KOPT-K1 (cell line): Measurements from ENCODE around the gene URGCP.

Source experiments
- H3K27ac ChIP-seq: fragments of 200-600 bp; sonication (generic); 2 replicates; pipeline ENCODE4 v1.5.1; 2016; ENCODE audit warnings: antibody characterized with exemption, mild to moderate bottlenecking, low read depth, low read length; ENCODE audit not compliant: poor library complexity, severe bottlenecking
- H3K36me3 ChIP-seq: fragments of 200-600 bp; sonication (generic); 2 replicates; pipeline ENCODE4 v1.5.1; 2017; ENCODE audit warnings: antibody characterized with exemption, mild to moderate bottlenecking, low read length, moderate library complexity; ENCODE audit not compliant: insufficient read depth
- H3K9me3 ChIP-seq: fragments of 200-600 bp; sonication (generic); 2 replicates; pipeline ENCODE4 v1.5.1; 2017; ENCODE audit warnings: antibody characterized with exemption, low read length, mild to moderate bottlenecking; ENCODE audit not compliant: insufficient read depth, poor library complexity, severe bottlenecking

The URGCP gene

DNA sequence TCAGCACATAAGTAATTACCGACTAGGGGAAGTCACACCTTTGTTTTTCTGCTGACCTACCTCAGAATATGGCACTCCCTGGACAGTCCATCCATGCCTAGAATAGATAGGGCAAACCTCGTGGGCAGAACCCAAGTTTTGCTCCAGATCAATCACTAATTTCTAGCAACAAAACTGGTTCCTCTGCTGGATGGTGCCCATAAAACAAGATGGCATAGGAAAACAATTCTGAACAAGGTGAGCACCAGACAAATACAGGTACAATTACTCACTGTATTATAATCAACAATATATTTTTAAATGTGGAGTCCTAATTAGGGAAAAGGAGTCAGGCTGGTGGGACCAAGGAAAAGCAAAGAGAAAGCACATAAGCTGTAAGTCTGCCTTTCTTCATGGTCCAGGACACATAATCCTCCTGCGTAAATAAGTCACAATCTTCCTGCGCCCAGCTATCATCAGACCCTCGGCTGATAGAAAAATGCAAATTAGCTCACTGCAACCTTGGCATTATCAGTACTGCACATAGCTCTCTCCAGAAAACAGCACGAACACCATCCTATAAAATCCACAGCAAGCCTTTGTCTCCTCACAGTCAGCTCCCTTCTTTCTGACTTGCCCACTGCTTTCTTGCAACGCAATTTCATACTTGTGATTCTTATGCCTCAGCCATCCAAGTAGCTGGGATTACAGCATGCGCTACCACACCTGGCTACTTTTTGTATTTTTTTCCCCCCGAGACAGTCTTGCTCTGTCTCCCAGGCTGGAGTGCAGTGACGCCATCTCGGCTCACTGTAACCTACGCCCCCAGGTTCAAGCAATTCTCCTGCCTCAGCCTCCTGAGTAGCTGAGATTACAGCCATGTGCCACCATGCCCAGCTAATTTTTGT, 15.1 kb downstream of the URGCP start:
- no peaks in the 10 kb centered on the region for H3K9me3 ChIP-seq
- peaks cover 21% of the 10 kb centered on the region; the same call in 1 of the 2 replicates for H3K36me3 ChIP-seq
- no peak overlapping the region for H3K27ac ChIP-seq

DNA sequence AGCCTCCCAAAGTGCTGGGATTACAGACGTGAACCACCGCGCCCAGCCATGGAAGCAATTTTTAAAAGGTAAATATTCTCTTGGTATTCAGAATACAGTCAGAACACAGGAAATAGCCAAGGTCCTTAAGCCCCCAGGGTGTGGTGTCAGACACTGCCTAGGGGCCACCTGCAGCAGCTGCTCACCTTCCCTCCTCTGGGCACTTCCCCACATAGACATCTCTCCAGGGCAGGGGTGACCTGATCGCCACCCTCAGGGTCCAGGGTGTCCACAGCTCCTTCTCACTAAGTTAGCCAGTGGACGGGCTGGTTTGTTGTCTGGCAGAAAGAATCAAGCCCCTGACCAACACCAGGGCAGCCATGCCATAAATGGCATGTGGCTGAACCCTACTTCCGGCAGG, 15.9 kb downstream of the URGCP start:
- no peaks in the 10 kb centered on the region for H3K9me3 ChIP-seq
- no peak overlapping the region for H3K27ac ChIP-seq
- H3K36me3 ChIP-seq = peaks cover 24% of the 10 kb centered on the region; the same call in 1 of the 2 replicates

DNA sequence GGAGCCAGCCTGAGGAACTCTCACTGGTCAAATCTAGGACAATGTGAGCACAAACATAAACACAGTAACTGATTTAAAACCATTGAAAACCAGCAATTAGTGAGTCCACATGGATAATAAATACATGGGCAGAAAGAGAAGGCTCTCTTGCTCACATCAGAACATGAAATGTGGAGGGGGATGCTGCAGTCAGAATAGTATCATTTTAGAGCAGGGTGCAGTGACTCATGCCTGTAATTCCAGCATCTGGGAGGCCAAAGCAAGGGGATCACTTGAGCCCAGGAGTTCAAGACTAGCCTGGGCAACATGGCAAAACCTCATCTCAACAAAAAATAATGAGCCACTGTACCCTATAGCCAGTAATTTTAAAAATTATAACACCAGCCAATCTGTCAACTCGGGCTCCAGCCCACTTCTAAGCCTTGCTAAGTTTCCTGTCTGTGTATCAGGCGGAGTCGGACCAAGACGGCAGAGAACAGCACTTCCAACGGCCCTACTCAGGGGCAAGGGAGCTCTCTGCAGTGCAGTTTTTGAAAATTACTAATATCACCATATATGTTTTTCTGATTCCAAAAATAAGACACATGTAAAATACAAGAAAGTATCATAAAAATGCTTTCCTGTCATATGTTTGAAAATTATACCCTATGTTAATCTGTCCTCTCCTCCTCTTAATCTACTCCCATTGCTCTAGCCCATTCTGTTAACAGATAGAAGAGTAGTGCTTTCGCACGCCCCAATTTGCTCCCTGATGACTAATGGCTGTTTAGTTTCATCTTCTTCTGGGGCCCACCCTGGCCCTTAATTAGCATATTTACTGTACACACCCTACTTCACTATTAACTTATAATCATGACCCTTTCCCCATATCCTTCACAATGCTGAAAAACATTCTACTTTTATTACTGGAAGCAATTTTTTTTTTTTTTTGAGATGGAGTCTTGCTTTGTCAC, 17.1 kb downstream of the URGCP start:
- Histone ChIP-seq H3K36me3 (peaks cover 24% of the 10 kb centered on the region; the same call in 1 of the 2 replicates), H3K9me3 (no peaks in the 10 kb centered on the region), H3K27ac (no peak overlapping the region)

DNA sequence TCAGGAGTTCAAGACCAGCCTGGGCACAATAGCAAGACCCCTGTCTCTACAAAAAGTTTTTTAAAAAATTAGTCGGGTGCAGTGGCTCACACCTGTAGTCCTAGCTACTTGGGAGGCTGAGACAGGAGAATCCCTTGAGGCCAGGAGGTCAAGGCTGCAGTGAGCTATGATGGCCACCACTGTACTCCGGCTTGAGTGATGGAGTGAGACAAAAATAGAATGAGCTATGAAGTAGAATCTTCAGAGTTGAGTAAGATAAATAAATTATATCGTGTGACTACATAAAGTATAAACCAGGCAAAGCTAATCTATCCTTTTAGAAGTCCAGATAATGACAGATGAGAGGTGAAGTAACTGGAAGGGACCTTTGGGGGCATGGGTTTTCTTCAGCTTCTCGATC, 21.8 kb downstream of the URGCP start:
- Histone ChIP-seq H3K27ac (no peak overlapping the region), H3K36me3 (peaks cover 67% of the 10 kb centered on the region), H3K9me3 (no peaks in the 10 kb centered on the region)

DNA sequence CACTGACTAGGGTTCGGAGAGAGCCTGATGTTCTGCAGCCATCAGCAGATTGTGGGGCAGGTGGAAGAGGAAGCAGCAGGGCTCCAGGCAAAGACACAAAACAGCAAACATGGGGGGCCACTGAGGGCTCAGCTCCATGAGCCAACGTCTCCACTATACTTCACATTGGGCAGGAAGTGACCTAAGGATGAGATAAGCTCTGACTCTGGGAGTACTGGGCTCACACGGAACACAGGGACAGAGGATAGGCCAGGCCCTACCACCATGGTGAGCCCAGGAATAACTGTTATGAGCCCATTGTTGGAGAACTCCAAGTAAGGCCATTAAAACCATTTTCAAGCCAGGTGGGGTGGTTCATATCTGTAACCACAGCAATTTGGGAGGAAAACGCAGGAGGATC, 22.2 kb downstream of the URGCP start:
- H3K27ac ChIP-seq = no peak overlapping the region
- H3K9me3 ChIP-seq = no peaks in the 10 kb centered on the region
- H3K36me3 ChIP-seq = peaks cover 71% of the 10 kb centered on the region

DNA sequence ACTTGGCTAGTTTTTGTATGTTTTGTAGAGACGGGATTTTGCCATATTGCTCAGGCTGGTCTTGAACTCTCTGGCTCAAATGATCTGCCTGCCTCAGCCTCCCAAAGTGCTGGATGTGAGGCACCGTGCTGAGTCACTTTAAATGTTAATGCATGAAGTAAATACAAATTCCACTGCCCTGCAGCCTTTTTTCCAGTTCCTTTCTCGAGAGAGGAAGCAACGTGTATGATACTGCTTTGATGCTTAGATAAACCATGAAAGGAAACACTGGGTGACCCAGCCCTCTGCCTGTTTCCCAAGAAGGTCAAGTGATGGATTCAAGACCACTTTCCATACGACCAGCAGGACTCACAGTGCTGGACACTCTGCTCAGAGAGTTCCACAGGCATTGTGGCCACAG, 25.8 kb downstream of the URGCP start:
- no peaks in the 10 kb centered on the region for H3K9me3 ChIP-seq
- peaks cover 93% of the 10 kb centered on the region for H3K36me3 ChIP-seq

DNA sequence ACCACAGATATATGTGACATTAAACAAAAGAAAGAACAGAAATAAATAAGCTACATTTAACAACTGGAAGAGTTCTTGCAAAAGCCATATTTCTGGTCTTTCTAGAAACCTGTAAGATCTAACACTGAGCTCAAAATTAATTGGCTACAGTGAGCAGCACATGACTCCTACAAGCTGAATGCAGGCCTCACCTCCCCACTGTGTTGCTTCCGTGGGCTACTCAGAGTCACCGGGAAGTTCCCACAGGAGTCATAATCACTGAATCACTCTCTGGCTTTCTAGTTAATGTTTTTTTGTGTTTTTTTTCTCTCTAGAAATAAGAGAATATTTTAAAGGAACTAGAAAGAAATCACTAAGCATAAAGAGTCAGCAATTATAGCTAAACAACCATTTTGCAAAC, 26.9 kb downstream of the URGCP start:
- Histone ChIP-seq H3K36me3 (peaks cover 93% of the 10 kb centered on the region), H3K27ac (no peak overlapping the region), H3K9me3 (no peaks in the 10 kb centered on the region)

More for the DNA sequence above, 25.8 kb downstream of the URGCP start:
- H3K27ac ChIP-seq = no peak overlapping the region

DNA sequence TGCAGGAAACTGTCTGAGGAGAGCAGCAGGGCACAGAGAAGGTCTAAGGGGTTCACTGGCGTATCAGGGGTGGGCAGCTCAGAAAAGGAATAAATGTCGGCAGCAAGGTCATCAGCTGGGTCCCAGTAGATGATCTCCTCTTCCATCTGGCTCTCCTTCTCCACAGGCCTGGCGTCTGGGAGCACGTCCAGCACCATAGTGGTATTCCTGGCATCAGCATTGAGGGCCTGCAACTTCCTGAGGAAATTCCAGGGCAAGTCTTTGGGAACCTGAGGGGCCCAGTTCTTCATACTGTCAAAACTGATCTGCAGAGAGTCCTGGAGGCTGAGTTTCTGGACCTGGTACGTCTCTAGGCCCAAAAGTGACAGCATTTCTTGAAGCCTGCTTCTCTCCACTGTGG, 27.5 kb downstream of the URGCP start:
- Histone ChIP-seq H3K27ac (no peak overlapping the region), H3K9me3 (no peaks in the 10 kb centered on the region), H3K36me3 (peaks cover 86% of the 10 kb centered on the region)

DNA sequence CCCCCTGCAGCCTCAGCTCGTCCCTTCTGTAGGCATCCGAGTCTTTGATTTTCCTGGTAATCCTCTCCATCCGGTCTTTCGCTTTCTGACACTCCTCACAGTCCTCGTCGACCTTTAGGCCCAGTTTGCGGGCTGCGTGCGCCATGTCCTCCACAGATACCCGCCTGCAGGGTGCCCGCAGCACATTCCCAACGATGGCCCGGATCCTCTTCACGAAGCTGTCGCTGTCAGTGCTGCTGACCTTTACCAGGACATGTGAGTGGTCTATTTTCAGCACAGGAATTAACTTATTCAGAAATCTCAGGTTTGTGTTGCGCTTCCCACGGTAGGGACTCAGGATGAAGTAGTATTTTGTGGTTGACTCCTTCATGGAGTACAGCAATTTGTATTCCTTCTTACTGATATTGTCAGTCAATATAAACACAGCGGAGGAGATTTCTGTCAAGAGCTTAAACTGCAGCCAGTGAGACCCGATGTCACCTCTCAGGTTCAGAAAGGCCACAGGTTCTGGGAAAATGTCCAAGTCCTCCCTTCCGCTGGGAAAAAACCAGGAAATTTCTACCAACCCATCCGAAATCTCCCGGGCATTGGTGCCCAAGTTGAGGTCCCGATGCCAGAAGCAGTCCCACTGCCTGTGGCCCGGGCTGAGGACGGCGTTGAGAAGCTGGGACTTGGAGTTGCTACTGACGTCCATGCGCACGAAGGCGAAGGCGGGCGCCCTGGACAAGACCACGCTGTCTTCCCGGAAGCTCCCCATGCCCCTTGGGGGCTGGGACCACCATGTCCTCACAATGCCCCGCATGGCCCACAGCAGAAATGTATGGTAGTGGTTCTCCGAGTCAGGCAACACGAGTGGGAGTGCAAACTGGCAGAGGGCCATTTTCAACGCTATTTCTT, 28.2 kb downstream of the URGCP start:
- Histone ChIP-seq H3K27ac (no peak overlapping the region), H3K36me3 (peaks cover 83% of the 10 kb centered on the region)

DNA sequence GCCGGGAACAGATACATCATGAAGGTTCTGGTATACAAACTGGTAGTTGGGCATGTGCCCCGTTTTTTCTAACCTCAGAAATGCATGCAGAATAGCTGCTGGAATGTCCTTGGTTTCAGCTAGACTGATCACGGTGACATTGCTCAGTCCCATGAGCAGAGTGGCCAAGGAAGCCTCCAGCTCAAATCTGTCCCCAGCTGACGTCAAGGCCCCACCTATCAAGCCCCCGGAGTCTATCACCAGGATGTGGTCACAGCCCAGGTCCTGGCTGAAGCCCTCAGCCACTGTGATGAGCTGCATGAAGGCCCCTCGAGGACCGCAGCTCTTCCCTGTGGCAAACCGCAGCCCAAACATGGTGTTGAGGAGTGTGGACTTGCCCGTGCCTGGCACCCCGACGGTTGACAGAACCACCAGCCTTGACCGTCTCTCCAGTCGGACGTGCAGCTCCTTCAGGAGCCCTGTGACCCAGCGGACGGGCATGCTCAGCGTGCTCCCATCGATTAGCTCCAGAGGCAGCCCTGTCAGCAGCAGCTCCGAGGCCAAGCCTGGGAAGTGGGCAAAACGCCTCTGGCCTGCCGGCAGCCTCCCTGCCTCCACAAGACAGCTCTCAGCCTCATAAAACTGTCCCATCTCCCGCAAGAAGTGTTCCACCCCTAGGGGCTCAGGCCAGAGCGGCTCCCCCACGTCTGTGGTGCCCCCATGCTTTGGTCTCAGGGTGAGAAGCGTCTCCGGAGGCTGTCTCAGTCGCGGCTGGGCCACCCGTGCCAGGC, 29.2 kb downstream of the URGCP start:
- H3K9me3 ChIP-seq = no peaks in the 10 kb centered on the region

More for the DNA sequence above, 28.2 kb downstream of the URGCP start:
- no peaks in the 10 kb centered on the region for H3K9me3 ChIP-seq

DNA sequence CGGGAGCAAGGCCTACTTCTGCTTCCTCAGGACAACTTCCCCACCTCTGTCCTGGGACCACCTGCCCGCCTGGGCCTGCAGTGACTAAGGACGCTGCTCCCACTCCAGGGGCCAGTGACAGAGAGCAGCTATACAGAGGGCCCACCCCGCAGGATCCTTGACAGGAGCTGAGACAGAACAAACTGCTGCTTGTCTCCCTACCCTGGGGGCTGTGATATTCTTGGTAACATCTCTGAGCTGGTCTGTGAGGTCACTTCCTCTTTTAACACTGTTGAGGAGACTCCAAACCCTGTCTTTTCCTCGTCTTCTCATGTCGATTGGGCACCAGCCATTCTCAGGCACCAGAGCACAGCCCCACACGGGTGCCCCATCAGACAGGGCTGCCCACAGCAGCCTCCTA, 30.2 kb downstream of the URGCP start:
- H3K9me3 ChIP-seq = no peaks in the 10 kb centered on the region
- no peak overlapping the region for H3K27ac ChIP-seq
- H3K36me3 ChIP-seq = peaks cover 64% of the 10 kb centered on the region

More for the DNA sequence above, 29.2 kb downstream of the URGCP start:
- H3K27ac ChIP-seq = no peak overlapping the region
- H3K36me3 ChIP-seq = peaks cover 74% of the 10 kb centered on the region

DNA sequence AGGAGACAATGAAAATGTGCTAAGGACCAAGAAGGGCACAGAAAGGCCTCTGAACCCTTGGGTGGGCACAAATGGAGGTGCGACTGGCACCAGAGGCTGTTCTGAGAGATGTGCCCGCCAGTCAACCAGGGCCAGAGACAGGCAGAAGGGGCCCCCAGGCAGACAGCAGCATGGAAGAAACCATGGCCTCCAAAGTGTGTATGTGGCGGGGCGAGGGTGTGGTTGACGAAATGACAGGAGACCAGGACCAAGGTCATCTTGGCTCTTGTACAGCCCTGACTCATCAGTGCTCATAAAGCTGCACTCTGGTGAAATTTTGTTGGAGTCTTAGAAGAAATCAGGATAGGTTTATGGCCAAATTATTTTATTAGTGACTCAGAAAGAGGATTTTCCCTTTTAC, 33.1 kb downstream of the URGCP start:
- H3K36me3 ChIP-seq = peaks cover 35% of the 10 kb centered on the region
- H3K27ac ChIP-seq = no peak overlapping the region
- no peaks in the 10 kb centered on the region for H3K9me3 ChIP-seq

DNA sequence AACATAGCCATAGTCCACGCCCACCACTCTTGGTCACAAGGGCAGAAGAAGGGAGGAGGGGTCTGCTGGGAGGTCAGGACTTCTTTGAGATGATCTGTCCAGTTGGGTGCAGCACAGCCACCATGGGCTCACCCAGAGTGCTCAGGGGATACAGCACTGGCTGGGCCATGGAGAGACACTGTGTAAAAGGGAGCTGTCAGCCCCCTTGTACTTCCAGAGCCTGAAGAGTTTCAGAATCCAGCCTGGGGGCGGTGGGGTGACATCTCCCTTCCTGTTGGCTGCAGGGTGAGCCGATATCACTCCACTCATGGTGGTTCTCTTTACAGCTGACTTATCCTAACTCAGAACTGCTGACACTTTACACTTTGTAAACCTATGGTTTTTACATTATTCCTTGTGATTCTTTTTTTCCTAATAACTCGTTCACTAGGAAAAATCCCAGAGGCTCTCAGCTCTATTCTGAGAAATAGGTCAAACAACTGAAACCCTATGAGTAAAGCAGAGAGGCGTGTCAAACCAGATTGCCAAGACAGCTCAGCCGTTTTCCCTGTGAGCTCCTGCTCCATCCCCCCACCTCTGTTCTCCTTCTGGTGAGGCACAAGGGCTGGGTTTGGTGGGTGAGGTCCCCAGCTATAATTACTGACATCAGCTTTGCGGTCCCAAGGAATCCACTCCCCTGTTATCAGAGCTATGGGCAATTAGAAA, 33.8 kb downstream of the URGCP start:
- peaks cover 34% of the 10 kb centered on the region for H3K36me3 ChIP-seq
- no peak overlapping the region for H3K27ac ChIP-seq
- H3K9me3 ChIP-seq = no peaks in the 10 kb centered on the region
